Smooth muscle cell (in vitro differentiated cells): ENCODE measurements around the gene SCN3A. TPM values are rescaled to one million over a fixed set of nuclear protein-coding genes. Genes with fewer than 3 reads are reported as not detected.

ENCODE experiments used
- DNase-seq: peaks from one replicate; lab custom pipeline; 2025; ENCODE audit not compliant: unreplicated experiment; lab: John Stamatoyannopoulos, UW
- H2AFZ ChIP-seq: fragments of 200-600 bp; sonication (generic); 2 replicates; pipeline ENCODE4 v1.6.0; 2016; ENCODE audit warnings: antibody characterized with exemption, low read depth, mild to moderate bottlenecking
- H3F3A ChIP-seq: fragments of 200-600 bp; sonication (generic); 2 replicates; pipeline ENCODE4 v1.6.0; 2017; ENCODE audit warnings: antibody characterized with exemption, low read depth
- H3K27ac ChIP-seq: fragments of 200-600 bp; sonication (generic); 2 replicates; pipeline ENCODE4 v1.5.1; 2016; ENCODE audit warnings: low read depth, mild to moderate bottlenecking
- H3K27me3 ChIP-seq: fragments of 200-600 bp; sonication (generic); 2 replicates; pipeline ENCODE4 v1.6.1; 2016; ENCODE audit warnings: low read depth, mild to moderate bottlenecking
- H3K36me3 ChIP-seq: fragments of 200-600 bp; sonication (generic); 2 replicates; pipeline ENCODE4 v1.5.1; 2016; ENCODE audit warnings: low read depth
- H3K4me1 ChIP-seq: fragments of 200-600 bp; sonication (generic); 2 replicates; pipeline ENCODE4 v1.5.1; 2016; ENCODE audit warnings: low read depth
- H3K4me2 ChIP-seq: fragments of 200-600 bp; sonication (generic); 2 replicates; pipeline ENCODE4 v1.6.0; 2016; ENCODE audit warnings: mild to moderate bottlenecking
- H3K4me3 ChIP-seq: fragments of 200-600 bp; sonication (generic); 2 replicates; pipeline ENCODE4 v1.5.1; 2016; ENCODE audit warnings: mild to moderate bottlenecking
- H3K79me2 ChIP-seq: fragments of 200-600 bp; sonication (generic); 2 replicates; pipeline ENCODE4 v1.6.0; 2016; ENCODE audit warnings: low read depth, mild to moderate bottlenecking
- H3K9ac ChIP-seq: fragments of 200-600 bp; sonication (generic); 2 replicates; pipeline ENCODE4 v1.6.0; 2016; ENCODE audit warnings: low read depth
- H3K9me3 ChIP-seq: fragments of 200-600 bp; sonication (generic); replicated peaks from 2 replicates; pipeline ENCODE4 v1.5.1; 2016; ENCODE audit warnings: low read depth
- H4K20me1 ChIP-seq: fragments of 200-600 bp; sonication (generic); 2 replicates; pipeline ENCODE4 v1.6.0; 2016; ENCODE audit warnings: low read depth
- CTCF ChIP-seq: fragments of 200-600 bp; sonication (generic); IDR thresholded peaks from 2 replicates; pipeline ENCODE4 v1.5.1; 2017; ENCODE audit warnings: borderline replicate concordance, mild to moderate bottlenecking, antibody characterized with exemption; ENCODE audit not compliant: insufficient read depth, poor library complexity, severe bottlenecking
- WGBS: methylation state at CpG from one replicate; pipeline ENCODE4 v1.1.7; 2016; ENCODE audit warnings: low lambda C conversion rate; 5-methylcytosine and 5-hydroxymethylcytosine counted together
- polyA plus RNA-seq: library from polyadenylated mRNA; unstranded; fragments of >200 nt; fragmentation: Nextera tagmentation; extraction: Ambion mirVana; gene quantifications from 2 replicates; pipeline ENCODE4 v1.2.1, GENCODE V29; 2016
- total RNA-seq: library from RNA; depleted of rRNA; stranded (reverse); fragments of >200 nt; gene quantifications from 2 replicates; pipeline ENCODE4 v1.2.3, GENCODE V29; 2014

Gene SCN3A
- total and polyA plus RNA-seq, 2 experiments from 2014 or later, result not detected

GRCh38 chr2:165239230-165239629 is 35.4 kb upstream of the SCN3A start, which contains the start of gene SCN2A:
Gene SCN2A, plus strand, starts transcription at chr2:165239414. Its CDS starts 56,410 bp downstream, at chr2:165295824.
- 46% methylated on average over 3 of the region's 3 CpGs for WGBS
- peak; percentile 71 for TF ChIP-seq CTCF
- Histone ChIP-seq H3F3A (no peaks in the 10 kb centered on the region), H3K27me3 (no peaks in the 10 kb centered on the region), H3K9me3 (no peaks in the 10 kb centered on the region), H4K20me1 (no peaks in the 10 kb centered on the region), H2AFZ (no peak within 1 kb of the TSS), H3K27ac (no peak within 1 kb of the TSS), H3K4me3 (no peak within 1 kb of the TSS), H3K36me3 (no peaks in the 10 kb centered on the region), H3K79me2 (no peaks in the 10 kb centered on the region), H3K4me1 (no peaks in the 10 kb centered on the region), H3K9ac (no peak within 1 kb of the TSS), H3K4me2 (no peak within 1 kb of the TSS)
- no peak for DNase-seq

GRCh38 chr2:165238295-165238694 is 34.4 kb upstream of the SCN3A start:
- H3K27ac ChIP-seq, result no peak overlapping the region
- H3K27me3 ChIP-seq, result no peaks in the 10 kb centered on the region
- H3K36me3 ChIP-seq, result no peaks in the 10 kb centered on the region
- H3K9me3 ChIP-seq, result no peaks in the 10 kb centered on the region
- H2AFZ ChIP-seq, result no peak overlapping the region
- H4K20me1 ChIP-seq, result no peaks in the 10 kb centered on the region
- H3K4me2 ChIP-seq, result no peak overlapping the region
- TF ChIP-seq CTCF, result no peak
- no peak overlapping the region for H3K4me3 ChIP-seq
- H3K4me1 ChIP-seq, result no peaks in the 10 kb centered on the region
- 32% methylated on average over 3 of the region's 3 CpGs for WGBS
- H3K79me2 ChIP-seq, result no peaks in the 10 kb centered on the region
- no peak for DNase-seq
- H3K9ac ChIP-seq, result no peak overlapping the region
- H3F3A ChIP-seq, result no peaks in the 10 kb centered on the region

- Histone ChIP-seq H3K27ac (no peak overlapping the region), H2AFZ (no peak overlapping the region), H3K36me3 (no peaks in the 10 kb centered on the region), H3K4me1 (no peaks in the 10 kb centered on the region), H3K9ac (no peak overlapping the region), H3K4me2 (no peak overlapping the region), H3K4me3 (no peak overlapping the region), H3K79me2 (no peaks in the 10 kb centered on the region), H3F3A (no peaks in the 10 kb centered on the region), H3K9me3 (no peaks in the 10 kb centered on the region), H4K20me1 (no peaks in the 10 kb centered on the region), H3K27me3 (no peaks in the 10 kb centered on the region)
- whole genome bisulfite sequencing, result 67% methylated on average over 2 of the region's 2 CpGs
- no peak for DNase-seq
- TF ChIP-seq CTCF, result no peak
These were observed 33.2 kb upstream of the SCN3A start for GRCh38 chr2:165237056-165237455.

- H3K4me3 ChIP-seq, result no peak overlapping the region
- no peak overlapping the region for H3K4me2 ChIP-seq
- no peak for TF ChIP-seq CTCF
- no peak overlapping the region for H3K9ac ChIP-seq
- H3K79me2 ChIP-seq, result no peaks in the 10 kb centered on the region
- no peaks in the 10 kb centered on the region for H3K9me3 ChIP-seq
- H3K27ac ChIP-seq, result no peak overlapping the region
- no peaks in the 10 kb centered on the region for H4K20me1 ChIP-seq
- H3K36me3 ChIP-seq, result no peaks in the 10 kb centered on the region
- no peak for DNase-seq
- H3K4me1 ChIP-seq, result no peaks in the 10 kb centered on the region
- no peaks in the 10 kb centered on the region for H3K27me3 ChIP-seq
- H3F3A ChIP-seq, result no peaks in the 10 kb centered on the region
- H2AFZ ChIP-seq, result no peak overlapping the region
- 97% methylated on average over 1 of the region's 1 CpG for WGBS
These were observed 23.7 kb upstream of the SCN3A start for GRCh38 chr2:165227571-165227970.
